Measurements from ENCODE around the gene ZNF277.

The ZNF277 gene

GRCh38 chr7:112195717-112196116 is 10.8 kb upstream of the ZNF277 start:
- peaks cover 7% of the 10 kb centered on the region; the same call in 1 of the 2 replicates for H3K4me1 ChIP-seq (ENCODE audit: control insufficient read depth, insufficient read depth, low read length)
- TF ChIP-seq PRDM4 (tag by site-specific recombination; IDR thresholded peaks at IDR 0.05) = no peak
- no peak for TF ChIP-seq TRIM28 (IDR thresholded peaks at IDR 0.05; ENCODE audit: borderline replicate concordance, low read length)
- TF ChIP-seq KLF7 (tag by site-specific recombination; IDR thresholded peaks at IDR 0.05; ENCODE audit: borderline replicate concordance) = no peak
- no peak for TF ChIP-seq ZNF449 (tag by site-specific recombination; IDR thresholded peaks at IDR 0.05)
- TF ChIP-seq ZNF658 (tag by site-specific recombination; IDR thresholded peaks at IDR 0.05) = no peak
- no peak for TF ChIP-seq TCF7L2 (IDR thresholded peaks at IDR 0.05; ENCODE audit: borderline replicate concordance, low read depth, low read length)
- TF ChIP-seq ZNF24 (tag by site-specific recombination; IDR thresholded peaks at IDR 0.05) = no peak
- no peak for TF ChIP-seq KLF10 (tag by site-specific recombination; IDR thresholded peaks at IDR 0.05)
- no peak for TF ChIP-seq ZBTB7A (tag by site-specific recombination; IDR thresholded peaks at IDR 0.05; ENCODE audit: low read depth)
- TF ChIP-seq ZNF239 (tag by site-specific recombination; IDR thresholded peaks at IDR 0.05) = no peak
- no peak for TF ChIP-seq AEBP2 (tag by site-specific recombination; IDR thresholded peaks at IDR 0.05; ENCODE audit: borderline replicate concordance)
- no peak for TF ChIP-seq ZNF585B (tag by site-specific recombination; IDR thresholded peaks at IDR 0.05)
- TF ChIP-seq ELK4 (IDR thresholded peaks at IDR 0.05; ENCODE audit: borderline replicate concordance, low read depth, low read length) = no peak
- H3K27ac ChIP-seq (ENCODE audit: extremely low read depth, low read depth, low read length) = no peak overlapping the region
- no peaks in the 10 kb centered on the region for H3K9me3 ChIP-seq (ENCODE audit: control insufficient read depth, insufficient read depth, low read depth, low read length)
- no peak overlapping the region for H3K4me3 ChIP-seq (ENCODE audit: low read depth, low read length)
- H3K36me3 ChIP-seq (ENCODE audit: control insufficient read depth in 2 of 2, insufficient read depth in 1 of 2, low read length in 2 of 2) = no peaks in the 10 kb centered on the region
- ChIA-PET CTCF (no interaction called here), POLR2A (no interaction called here)

- H3K4me1 ChIP-seq (ENCODE audit: control insufficient read depth, insufficient read depth, low read length) = peaks cover 7% of the 10 kb centered on the region; the same call in 1 of the 2 replicates
- no peaks in the 10 kb centered on the region for H3K9me3 ChIP-seq (ENCODE audit: control insufficient read depth, insufficient read depth, low read depth, low read length)
- peak; percentile 71; the same call in 1 of the 2 replicates for TF ChIP-seq PRDM6 (tag by site-specific recombination; IDR thresholded peaks at IDR 0.05)
- TF ChIP-seq FEZF1 (tag by site-specific recombination; IDR thresholded peaks at IDR 0.05) = 0 out of 2 replicates have a peak, but pooled peaks have one; percentile 23
- TF ChIP-seq TCF7L2 (IDR thresholded peaks at IDR 0.05; ENCODE audit: borderline replicate concordance, low read depth, low read length) = no peak
- no peaks in the 10 kb centered on the region for H3K36me3 ChIP-seq (ENCODE audit: control insufficient read depth in 2 of 2, insufficient read depth in 1 of 2, low read length in 2 of 2)
- POLR2A ChIA-PET = no interaction called here
- no peak overlapping the region for H3K27ac ChIP-seq (ENCODE audit: extremely low read depth, low read depth, low read length)
- CTCF ChIA-PET = no interaction called here
- no peak overlapping the region for H3K4me3 ChIP-seq (ENCODE audit: low read depth, low read length)
Observed at GRCh38 chr7:112197322-112197721, 9.2 kb upstream of the ZNF277 start.
